Measurements from ENCODE around the gene ADAT2. TPM values are rescaled to one million over a fixed set of nuclear protein-coding genes. Genes with fewer than 3 reads are reported as not detected.

ADAT2 gene
- total RNA-seq, 1 donor from 2014 or later, result 10.3 TPM

DNA sequence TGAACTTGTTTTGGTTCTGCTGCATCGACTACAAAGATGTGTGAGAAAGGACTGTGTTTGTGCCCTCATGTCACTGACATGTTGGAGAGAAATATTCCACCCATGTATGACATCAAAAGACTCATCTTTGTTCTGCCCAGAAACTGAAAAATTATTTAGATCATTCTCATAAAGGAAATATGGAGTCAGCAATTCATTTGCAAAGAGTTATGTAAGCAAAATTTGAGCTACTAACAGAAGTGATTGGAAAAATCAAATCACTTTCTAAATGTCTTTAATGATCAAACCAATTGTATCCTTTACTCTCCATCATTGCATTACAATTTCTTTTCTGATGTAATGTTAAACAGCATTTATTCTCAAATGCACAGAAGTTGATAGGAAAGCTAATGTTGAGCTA, 19.3 kb downstream of the ADAT2 start:
- Mint-ChIP-seq H3K36me3 (no peaks in the 10 kb centered on the region), H3K4me3 (no peak overlapping the region), H3K27ac (no peak overlapping the region), H3K4me1 (ENCODE audit: unreplicated experiment) (peaks cover 6% of the 10 kb centered on the region), H3K27me3 (no peaks in the 10 kb centered on the region), H3K9me3 (no peaks in the 10 kb centered on the region)
- DNase-seq (ENCODE audit: extremely low spot score, unreplicated experiment), result no peak
- TF ChIP-seq, protein P1, sequence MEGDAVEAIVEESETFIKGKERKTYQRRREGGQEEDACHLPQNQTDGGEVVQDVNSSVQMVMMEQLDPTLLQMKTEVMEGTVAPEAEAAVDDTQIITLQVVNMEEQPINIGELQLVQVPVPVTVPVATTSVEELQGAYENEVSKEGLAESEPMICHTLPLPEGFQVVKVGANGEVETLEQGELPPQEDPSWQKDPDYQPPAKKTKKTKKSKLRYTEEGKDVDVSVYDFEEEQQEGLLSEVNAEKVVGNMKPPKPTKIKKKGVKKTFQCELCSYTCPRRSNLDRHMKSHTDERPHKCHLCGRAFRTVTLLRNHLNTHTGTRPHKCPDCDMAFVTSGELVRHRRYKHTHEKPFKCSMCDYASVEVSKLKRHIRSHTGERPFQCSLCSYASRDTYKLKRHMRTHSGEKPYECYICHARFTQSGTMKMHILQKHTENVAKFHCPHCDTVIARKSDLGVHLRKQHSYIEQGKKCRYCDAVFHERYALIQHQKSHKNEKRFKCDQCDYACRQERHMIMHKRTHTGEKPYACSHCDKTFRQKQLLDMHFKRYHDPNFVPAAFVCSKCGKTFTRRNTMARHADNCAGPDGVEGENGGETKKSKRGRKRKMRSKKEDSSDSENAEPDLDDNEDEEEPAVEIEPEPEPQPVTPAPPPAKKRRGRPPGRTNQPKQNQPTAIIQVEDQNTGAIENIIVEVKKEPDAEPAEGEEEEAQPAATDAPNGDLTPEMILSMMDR (conservative IDR thresholded peaks at IDR 0.05), result no peak

DNA sequence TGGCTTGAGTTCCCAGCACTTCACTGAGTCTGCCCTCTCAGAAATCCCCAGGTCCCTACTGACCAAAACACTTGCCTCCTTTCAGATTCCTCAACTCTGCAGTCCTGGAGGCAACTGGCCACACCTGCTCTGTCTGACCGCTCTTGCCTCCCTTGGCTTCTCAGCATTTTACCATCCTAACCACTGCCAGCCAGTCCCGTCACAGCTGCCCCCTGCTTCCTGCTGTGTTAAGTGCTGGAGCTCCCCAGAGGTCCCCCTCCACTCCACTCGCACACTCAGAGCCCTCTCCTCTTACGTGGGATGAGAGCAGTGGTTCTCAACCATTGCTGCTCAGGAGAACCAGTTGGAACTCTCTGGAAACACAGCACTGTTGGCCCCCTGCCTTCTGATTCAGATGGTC, 20.5 kb downstream of the ADAT2 start:
- no peak for DNase-seq (ENCODE audit: extremely low spot score, unreplicated experiment)
- Mint-ChIP-seq H3K9me3 (no peaks in the 10 kb centered on the region), H3K36me3 (no peaks in the 10 kb centered on the region), H3K27ac (no peak overlapping the region), H3K4me1 (ENCODE audit: unreplicated experiment) (peaks cover 12% of the 10 kb centered on the region), H3K27me3 (no peaks in the 10 kb centered on the region), H3K4me3 (no peak overlapping the region)
- TF ChIP-seq, protein P1 (conservative IDR thresholded peaks at IDR 0.05), result no peak

DNA sequence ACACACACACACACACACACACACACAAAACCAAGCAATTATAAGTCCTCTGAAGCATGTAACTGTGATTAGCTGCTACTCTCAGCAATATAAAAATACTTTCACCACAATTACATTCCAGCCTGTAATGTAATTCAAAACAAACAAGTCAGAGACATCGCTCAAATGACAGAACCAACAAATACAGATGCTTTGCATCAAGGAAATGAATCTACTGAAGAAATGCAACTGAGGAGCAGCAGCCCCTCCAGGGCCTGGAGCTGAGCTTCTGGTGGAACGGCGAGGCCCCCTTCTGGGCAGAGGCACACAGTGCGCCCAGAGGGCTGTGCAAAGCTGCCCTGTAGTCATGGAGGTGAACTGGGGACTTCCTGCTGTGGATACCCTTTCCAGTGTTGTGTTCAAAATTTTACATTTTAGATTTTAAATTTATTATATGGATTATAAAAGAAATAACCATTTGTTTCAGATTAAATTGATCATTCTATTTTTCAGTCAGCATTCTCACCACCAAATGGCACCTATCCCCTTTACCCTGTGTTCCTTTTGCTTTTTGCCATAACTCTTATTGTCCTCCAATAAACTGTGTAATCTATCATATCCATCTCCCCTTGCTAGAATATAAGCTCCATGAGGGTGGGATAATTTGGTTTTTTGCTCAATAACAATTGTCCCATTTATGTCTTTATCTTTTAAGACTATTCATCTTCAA, 23.2 kb downstream of the ADAT2 start:
- no peak overlapping the region for H3K4me3 Mint-ChIP-seq
- DNase-seq (ENCODE audit: extremely low spot score, unreplicated experiment), result peak; percentile 82
- H3K36me3 Mint-ChIP-seq, result no peaks in the 10 kb centered on the region
- H3K27ac Mint-ChIP-seq, result no peak overlapping the region
- H3K27me3 Mint-ChIP-seq, result no peaks in the 10 kb centered on the region
- H3K4me1 Mint-ChIP-seq (ENCODE audit: unreplicated experiment), result peaks cover 12% of the 10 kb centered on the region
- no peaks in the 10 kb centered on the region for H3K9me3 Mint-ChIP-seq
- TF ChIP-seq, protein P1 (conservative IDR thresholded peaks at IDR 0.05), result peak; percentile 99

DNA sequence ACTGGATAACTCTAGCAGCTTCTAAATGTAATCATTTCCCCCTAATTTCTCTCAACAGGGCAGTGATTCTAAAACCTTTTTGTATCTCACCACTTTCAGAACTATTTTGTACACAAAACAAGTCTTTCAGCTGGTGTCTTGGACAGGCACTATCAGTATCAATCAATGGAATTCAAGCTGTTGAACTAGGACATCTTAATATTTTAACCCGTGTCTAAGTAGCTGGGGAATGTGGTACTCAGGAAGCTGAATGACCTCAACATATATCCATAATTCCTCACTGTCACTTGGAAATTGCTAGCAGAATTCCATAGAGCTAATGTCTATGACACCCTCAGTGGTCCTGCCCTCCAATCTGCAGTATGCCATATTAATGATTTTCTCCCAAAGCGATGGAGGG, 24.5 kb downstream of the ADAT2 start:
- H3K27me3 Mint-ChIP-seq, result no peaks in the 10 kb centered on the region
- H3K27ac Mint-ChIP-seq, result no peak overlapping the region
- TF ChIP-seq, protein P1 (conservative IDR thresholded peaks at IDR 0.05), result no peak
- peaks cover 12% of the 10 kb centered on the region for H3K4me1 Mint-ChIP-seq (ENCODE audit: unreplicated experiment)
- H3K4me3 Mint-ChIP-seq, result no peak overlapping the region
- H3K9me3 Mint-ChIP-seq, result no peaks in the 10 kb centered on the region
- H3K36me3 Mint-ChIP-seq, result no peaks in the 10 kb centered on the region
- no peak for DNase-seq (ENCODE audit: extremely low spot score, unreplicated experiment)

DNA sequence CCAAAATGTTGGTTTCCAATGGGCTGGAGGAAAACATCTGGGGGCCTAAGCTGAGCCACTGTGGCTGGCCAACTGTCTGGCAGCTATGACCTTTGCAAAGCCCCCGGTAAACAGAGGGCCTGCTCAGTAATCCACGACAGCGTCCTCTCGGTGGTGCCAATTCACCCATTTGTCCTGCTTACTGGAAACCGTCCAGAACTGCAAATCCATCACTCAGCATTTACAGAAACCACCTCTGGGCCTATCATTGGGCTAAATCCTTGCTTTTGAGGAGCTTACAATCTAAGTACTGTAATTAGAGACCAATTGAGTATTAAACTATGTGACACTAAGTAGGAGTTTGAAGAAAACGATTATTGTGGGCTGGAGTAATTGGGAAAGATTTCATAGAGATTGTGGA, 31.0 kb downstream of the ADAT2 start:
- Mint-ChIP-seq H3K4me1 (ENCODE audit: unreplicated experiment) (peaks cover 6% of the 10 kb centered on the region), H3K27me3 (no peaks in the 10 kb centered on the region)
- TF ChIP-seq, protein P1 (conservative IDR thresholded peaks at IDR 0.05), result no peak

More for the DNA sequence above, 31.0 kb downstream of the ADAT2 start:
- H3K4me3 Mint-ChIP-seq, result no peak overlapping the region
- H3K27ac Mint-ChIP-seq, result no peak overlapping the region
- H3K9me3 Mint-ChIP-seq, result no peaks in the 10 kb centered on the region
- H3K36me3 Mint-ChIP-seq, result no peaks in the 10 kb centered on the region
- DNase-seq (ENCODE audit: extremely low spot score, unreplicated experiment), result no peak

Measured in type B pancreatic cell (in vitro differentiated cells).